B cell (primary cell): ENCODE data around the gene PSMC3IP. TPM values are rescaled to one million over a fixed set of nuclear protein-coding genes. Genes with fewer than 3 reads are reported as not detected.
"Not testable (repeated sequence)": the region's sequence is repeated elsewhere in the genome, so short reads cannot be mapped to it uniquely, and the experiment has no call there.

Experiments used
- ATAC-seq: fragments of 200-7000 bp; cut with Tn5 transposase; one replicate; pipeline ENCODE4 v1.10.0; 2021; ENCODE audit warnings: low read depth, mild to moderate bottlenecking, moderate number of reproducible peaks, moderate library complexity
- CTCF ChIA-PET: fragments of 350-600 bp; sonication (Branson Sonifier 250); formaldehyde crosslinking; loops from one replicate; lab custom pipeline; 2021; ENCODE audit warnings: antibody characterized with exemption, inconsistent platforms; lab: Charles Lee
- POLR2A ChIA-PET: fragments of 350-600 bp; sonication (Branson Sonifier 250); formaldehyde crosslinking; loops from one replicate; lab custom pipeline; 2021; ENCODE audit warnings: antibody characterized with exemption; lab: Charles Lee
- DNase-seq: peaks from one replicate; pipeline ENCODE4 v3.0.0; 2013
- H2AFZ ChIP-seq: 2 replicates; pipeline ENCODE4 v1.6.1; 2012; ENCODE audit warnings: mild to moderate bottlenecking, low read depth, low read length; ENCODE audit not compliant: insufficient read depth, poor library complexity, severe bottlenecking
- H3K27ac ChIP-seq, 2 donors: 1 replicate in 1 of 2; 2 replicates in 1 of 2; pipeline ENCODE4 v1.5.1; 2012 to 2013; ENCODE audit warnings: low read length in 2 of 2, mild to moderate bottlenecking in 2 of 2, moderate library complexity in 1 of 2
- H3K27me3 ChIP-seq, 4 experiments: fragments of 200-600 bp in 1 of 4; sonication (generic) in 1 of 4; replicated peaks in 1 of 4; 1 replicate in 2 of 4; 2 replicates in 2 of 4; pipeline versions ENCODE4 v1.6.1 to v1.7.0; 2013 to 2016; ENCODE audit warnings: low read length in 3 of 4, mild to moderate bottlenecking in 2 of 4, mixed read lengths in 1 of 4, moderate library complexity in 1 of 4; ENCODE audit not compliant: insufficient read depth in 4 of 4, control insufficient read depth in 3 of 4; ENCODE audit errors: control extremely low read depth in 1 of 4
- H3K36me3 ChIP-seq, 2 experiments: replicated peaks in 1 of 2; 1 replicate in 1 of 2; 2 replicates in 1 of 2; pipeline versions ENCODE4 v1.6.1 to v1.7.1; 2013; ENCODE audit warnings: low read length in 1 of 2; ENCODE audit not compliant: insufficient read depth in 2 of 2, control insufficient read depth in 1 of 2; ENCODE audit errors: control extremely low read depth in 1 of 2, extremely low read depth in 1 of 2
- H3K4me1 ChIP-seq, 2 donors: fragments of 200-600 bp in 1 of 2; sonication (generic) in 1 of 2; 1 replicate in 1 of 2; 2 replicates in 1 of 2; pipeline versions ENCODE4 v1.5.1 to v1.6.1; 2013 to 2017; ENCODE audit warnings: low read length in 2 of 2; ENCODE audit not compliant: control insufficient read depth in 2 of 2, insufficient read depth in 2 of 2
- H3K4me2 ChIP-seq: replicated peaks from 2 replicates; pipeline ENCODE3; 2012; ENCODE audit warnings: mild to moderate bottlenecking, low read depth, low read length; ENCODE audit not compliant: poor library complexity, severe bottlenecking
- H3K4me3 ChIP-seq, 5 experiments: fragments of 200-600 bp in 1 of 5; sonication (generic) in 1 of 5; 1 replicate in 3 of 5; 2 replicates in 2 of 5; pipeline versions ENCODE4 v1.5.1 to v1.7.0; 2011 to 2016; ENCODE audit warnings: low read length in 4 of 5, mild to moderate bottlenecking in 4 of 5, low read depth in 2 of 5, control low read depth in 1 of 5, moderate library complexity in 1 of 5; ENCODE audit not compliant: insufficient read depth in 1 of 5; ENCODE audit errors: control extremely low read depth in 1 of 5, extremely low read depth in 1 of 5
- H3K79me2 ChIP-seq: fragments of 200-600 bp; sonication (generic); one replicate; pipeline ENCODE4 v1.6.0; 2016; ENCODE audit warnings: low read length; ENCODE audit not compliant: control insufficient read depth, insufficient read depth
- H3K9ac ChIP-seq: fragments of 200-600 bp; sonication (generic); 2 replicates; pipeline ENCODE4 v1.6.1; 2017; ENCODE audit warnings: mild to moderate bottlenecking, low read length, moderate library complexity
- H3K9me3 ChIP-seq, 3 donors: one replicate each; pipeline versions ENCODE4 v1.6.1 to v1.7.1; 2013; ENCODE audit warnings: low read length in 2 of 3; ENCODE audit not compliant: control insufficient read depth in 2 of 3, insufficient read depth in 1 of 3; ENCODE audit errors: control extremely low read depth in 1 of 3
- H4K20me1 ChIP-seq: 2 replicates; pipeline ENCODE4 v1.6.0; 2012; ENCODE audit warnings: mild to moderate bottlenecking, low read length; ENCODE audit not compliant: insufficient read depth, control insufficient read depth, poor library complexity, severe bottlenecking
- H3K27ac Mint-ChIP-seq: one replicate; pipeline ENCODE4 v1.8.0; 2021; ENCODE audit warnings: mixed read lengths
- H3K27me3 Mint-ChIP-seq: one replicate; pipeline ENCODE4 v1.8.0; 2021; ENCODE audit warnings: mixed read lengths
- H3K4me1 Mint-ChIP-seq: one replicate; pipeline ENCODE4 v1.8.0; 2021; ENCODE audit warnings: mixed read lengths
- H3K4me3 Mint-ChIP-seq: one replicate; pipeline ENCODE4 v1.8.0; 2021; ENCODE audit warnings: mixed read lengths
- H3K9me3 Mint-ChIP-seq: one replicate; pipeline ENCODE4 v1.8.0; 2022; ENCODE audit warnings: mixed read lengths; ENCODE audit not compliant: insufficient read depth
- EZH2 ChIP-seq: IDR thresholded peaks from 2 replicates; pipeline ENCODE4 v1.6.1; 2012; ENCODE audit warnings: borderline replicate concordance, low read depth, mild to moderate bottlenecking, moderate library complexity, low read length; ENCODE audit not compliant: insufficient read depth, poor library complexity, severe bottlenecking
- WGBS: methylation state at CpG from one replicate; pipeline ENCODE4 v1.1.5; 2013; ENCODE audit warnings: missing lambda C conversion rate; ENCODE audit not compliant: insufficient coverage; 5-methylcytosine and 5-hydroxymethylcytosine counted together
- intact Hi-C: fragments of 100-400 bp; cut with micrococcal nuclease; formaldehyde crosslinking; loops from one replicate; pipeline ENCODE4 v1.10.0; 2022
- polyA plus RNA-seq: library from polyadenylated mRNA; depleted of rRNA; stranded (reverse); fragments of >200 nt; gene quantifications from 2 replicates; pipeline ENCODE4 v1.2.3, GENCODE V29; 2012
- total RNA-seq, 2 donors: library from RNA; stranded (reverse); fragments of 120-200 nt in 1 of 2; gene quantifications; 1 replicate in 1 of 2; 2 replicates in 1 of 2; pipeline versions ENCODE4 v1.2.3 to v1.2.4, GENCODE V29; 2013 to 2022

Gene PSMC3IP
- total and polyA plus RNA-seq, 2 donors (not counting 1 experiment from before 2014, with no cell fraction given), result 2.8 to 10.4 TPM

DNA sequence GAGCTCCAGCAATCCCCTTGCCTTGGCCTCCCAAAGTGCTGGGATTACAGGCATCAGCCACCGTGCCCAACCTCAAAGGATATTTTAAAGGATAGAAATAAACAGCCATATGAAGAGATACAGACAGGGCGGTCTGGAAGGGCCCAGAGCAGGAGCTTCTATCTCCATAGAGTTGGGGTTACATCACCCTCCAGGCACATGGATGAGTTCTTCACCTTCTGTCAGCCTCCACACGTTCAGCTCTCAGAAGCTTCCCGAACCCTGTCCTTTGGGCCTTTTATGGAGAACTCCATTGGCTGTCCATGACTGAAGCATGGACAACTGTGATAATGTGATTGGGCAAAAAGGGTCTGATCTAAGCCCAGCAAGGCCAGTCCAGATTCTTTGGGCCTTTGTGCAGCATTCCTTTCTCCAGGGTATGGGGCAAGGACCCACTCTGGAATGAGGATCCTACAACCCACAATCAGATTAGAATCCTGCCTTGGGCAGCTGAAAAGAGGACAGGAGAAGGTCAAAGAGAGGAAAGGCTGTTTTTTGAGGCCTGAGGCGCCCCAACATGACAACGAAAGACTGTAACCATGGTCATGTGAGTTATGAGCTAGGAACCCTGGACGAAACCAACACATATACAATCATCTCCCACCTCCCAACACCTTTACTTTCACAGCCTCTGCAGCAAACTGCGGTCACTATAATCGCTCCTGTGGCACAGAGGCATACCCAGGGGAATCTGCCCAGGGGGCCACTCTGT lies 31.6 kb downstream of the PSMC3IP start:
- H3K4me3 ChIP-seq, H3K27ac Mint-ChIP-seq, H3K27me3 Mint-ChIP-seq, H2AFZ ChIP-seq, H3K4me2 ChIP-seq, H3K27ac ChIP-seq, H3K9ac ChIP-seq, H3K9me3 ChIP-seq, intact Hi-C loops, H4K20me1 ChIP-seq, POLR2A ChIA-PET, ATAC-seq, H3K79me2 ChIP-seq, DNase-seq, H3K27me3 ChIP-seq, H3K4me3 Mint-ChIP-seq, H3K9me3 Mint-ChIP-seq: not testable (repeated sequence)
- peaks cover 16% of the 10 kb centered on the region for H3K4me1 Mint-ChIP-seq
- peaks cover 10 to 16% of the 10 kb centered on the region in 2 donors for H3K4me1 ChIP-seq
- CTCF ChIA-PET, result interaction anchor here (0.6 to 1.4 kb wide), 3 partner anchors 9 to 17 kb away, joined by 3 to 4 read pairs (median 3); partner anchors contain the start of gene NAGLU
- 91% methylated on average over 1 of the region's 9 CpGs for WGBS
- peaks cover 0 to 12% of the 10 kb centered on the region in 2 experiments for H3K36me3 ChIP-seq

DNA sequence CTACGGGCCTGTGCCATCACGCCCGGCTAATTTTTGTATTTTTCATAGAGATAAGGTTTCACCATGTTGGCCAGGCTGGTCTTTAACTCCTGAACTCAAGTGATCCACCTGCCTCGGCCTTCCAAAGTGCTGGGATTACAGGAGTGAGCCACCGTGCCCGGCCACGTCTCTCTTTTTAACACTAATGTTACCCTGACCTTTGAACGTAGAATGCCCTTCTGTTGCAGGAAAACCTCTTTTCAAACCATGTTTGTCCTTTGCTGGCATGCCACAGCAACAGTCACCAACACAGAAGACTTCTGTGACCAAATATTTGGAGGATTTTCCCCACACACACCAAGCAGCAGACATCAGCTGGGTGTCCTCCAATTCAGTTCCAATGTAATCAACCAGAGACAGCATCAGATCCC lies 32.6 kb downstream of the PSMC3IP start:
- Mint-ChIP-seq H3K4me3 (no peak overlapping the region), H3K27me3 (no peaks in the 10 kb centered on the region), H3K27ac (no peak overlapping the region), H3K4me1 (peaks cover 13% of the 10 kb centered on the region), H3K9me3 (no peaks in the 10 kb centered on the region)
- Histone ChIP-seq H2AFZ (no peak overlapping the region), H3K9ac (no peak overlapping the region), H3K36me3 (peaks cover 0 to 13% of the 10 kb centered on the region in 2 experiments), H3K4me3 (no peak overlapping the region), H3K9me3 (no peaks in the 10 kb centered on the region), H3K79me2 (no peaks in the 10 kb centered on the region), H3K27me3 (no peaks in the 10 kb centered on the region), H3K4me2 (no peak overlapping the region), H3K4me1 (peaks cover 10 to 16% of the 10 kb centered on the region in 2 donors), H3K27ac (no peak overlapping the region), H4K20me1 (peaks cover 10% of the 10 kb centered on the region)
- DNase-seq, result no peak
- intact Hi-C loops, result no loop called here
- CTCF ChIA-PET, result interaction anchor here (1.1 kb wide), 1 partner anchor 11 kb away, joined by 3 read pairs; no protein-coding TSS in a partner anchor
- TF ChIP-seq EZH2, result no peak
- 77% methylated on average over 5 of the region's 8 CpGs for WGBS
- POLR2A ChIA-PET, result interaction anchor here (0.6 kb wide), 1 partner anchor 119 kb away, joined by 3 read pairs; no protein-coding TSS in a partner anchor
- ATAC-seq, result no peak
